PFSK-1 (cell line): ENCODE data around the gene ESPN.

Experiments
- FOXP2 ChIP-seq: optimal IDR thresholded peaks from 2 replicates; pipeline ENCODE3; 2011; ENCODE audit warnings: borderline replicate concordance, control low read depth, inconsistent platforms; ENCODE audit not compliant: insufficient read depth; ENCODE audit errors: extremely low read length, extremely low read depth
- POLR2AphosphoS5 ChIP-seq: IDR thresholded peaks from 2 replicates; pipeline ENCODE4 v1.6.1; 2012; ENCODE audit warnings: low read depth, mild to moderate bottlenecking, control low read depth, low read length, moderate library complexity
- SIN3A ChIP-seq: IDR thresholded peaks from 2 replicates; pipeline ENCODE4 v1.6.1; 2012; ENCODE audit warnings: mild to moderate bottlenecking, low read length, moderate library complexity, borderline replicate concordance; ENCODE audit not compliant: insufficient read depth
- TF ChIP-seq, protein P1 (sequence below), 2 experiments: IDR thresholded peaks; 2 replicates each; pipeline versions ENCODE4 v1.6.1 to v1.8.0; 2011 to 2012; ENCODE audit warnings: low read depth in 2 of 2, low read length in 2 of 2, control low read depth in 1 of 2, inconsistent platforms in 1 of 2, mild to moderate bottlenecking in 1 of 2, moderate library complexity in 1 of 2; ENCODE audit not compliant: insufficient read depth in 1 of 2

- TF ChIP-seq, protein P1, sequence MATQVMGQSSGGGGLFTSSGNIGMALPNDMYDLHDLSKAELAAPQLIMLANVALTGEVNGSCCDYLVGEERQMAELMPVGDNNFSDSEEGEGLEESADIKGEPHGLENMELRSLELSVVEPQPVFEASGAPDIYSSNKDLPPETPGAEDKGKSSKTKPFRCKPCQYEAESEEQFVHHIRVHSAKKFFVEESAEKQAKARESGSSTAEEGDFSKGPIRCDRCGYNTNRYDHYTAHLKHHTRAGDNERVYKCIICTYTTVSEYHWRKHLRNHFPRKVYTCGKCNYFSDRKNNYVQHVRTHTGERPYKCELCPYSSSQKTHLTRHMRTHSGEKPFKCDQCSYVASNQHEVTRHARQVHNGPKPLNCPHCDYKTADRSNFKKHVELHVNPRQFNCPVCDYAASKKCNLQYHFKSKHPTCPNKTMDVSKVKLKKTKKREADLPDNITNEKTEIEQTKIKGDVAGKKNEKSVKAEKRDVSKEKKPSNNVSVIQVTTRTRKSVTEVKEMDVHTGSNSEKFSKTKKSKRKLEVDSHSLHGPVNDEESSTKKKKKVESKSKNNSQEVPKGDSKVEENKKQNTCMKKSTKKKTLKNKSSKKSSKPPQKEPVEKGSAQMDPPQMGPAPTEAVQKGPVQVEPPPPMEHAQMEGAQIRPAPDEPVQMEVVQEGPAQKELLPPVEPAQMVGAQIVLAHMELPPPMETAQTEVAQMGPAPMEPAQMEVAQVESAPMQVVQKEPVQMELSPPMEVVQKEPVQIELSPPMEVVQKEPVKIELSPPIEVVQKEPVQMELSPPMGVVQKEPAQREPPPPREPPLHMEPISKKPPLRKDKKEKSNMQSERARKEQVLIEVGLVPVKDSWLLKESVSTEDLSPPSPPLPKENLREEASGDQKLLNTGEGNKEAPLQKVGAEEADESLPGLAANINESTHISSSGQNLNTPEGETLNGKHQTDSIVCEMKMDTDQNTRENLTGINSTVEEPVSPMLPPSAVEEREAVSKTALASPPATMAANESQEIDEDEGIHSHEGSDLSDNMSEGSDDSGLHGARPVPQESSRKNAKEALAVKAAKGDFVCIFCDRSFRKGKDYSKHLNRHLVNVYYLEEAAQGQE (IDR thresholded peaks at IDR 0.05; ENCODE audit: insufficient read depth in 1 of 2, low read depth in 2 of 2, low read length in 2 of 2), result no peak
- TF ChIP-seq POLR2AphosphoS5 (no peak), FOXP2 (no peak), SIN3A (no peak)
Measured at GRCh38 chr1:6456800-6457466, 32.4 kb downstream of the ESPN start.
